C4-2B (cell line): Measurements from ENCODE around the gene TDP1.

Experiments
- H3K27ac ChIP-seq: fragments of 450-650 bp; 2 replicates; pipeline ENCODE4 v1.5.1; 2017
- ZFX ChIP-seq: fragments of 450-650 bp; IDR thresholded peaks from 2 replicates; pipeline ENCODE4 v1.6.1; 2017
- TF ChIP-seq, protein P1 (sequence below): fragments of 450-650 bp; conservative IDR thresholded peaks from 2 replicates; pipeline ENCODE4 v1.5.1; 2017; ENCODE audit warnings: mild to moderate bottlenecking

The TDP1 gene

DNA sequence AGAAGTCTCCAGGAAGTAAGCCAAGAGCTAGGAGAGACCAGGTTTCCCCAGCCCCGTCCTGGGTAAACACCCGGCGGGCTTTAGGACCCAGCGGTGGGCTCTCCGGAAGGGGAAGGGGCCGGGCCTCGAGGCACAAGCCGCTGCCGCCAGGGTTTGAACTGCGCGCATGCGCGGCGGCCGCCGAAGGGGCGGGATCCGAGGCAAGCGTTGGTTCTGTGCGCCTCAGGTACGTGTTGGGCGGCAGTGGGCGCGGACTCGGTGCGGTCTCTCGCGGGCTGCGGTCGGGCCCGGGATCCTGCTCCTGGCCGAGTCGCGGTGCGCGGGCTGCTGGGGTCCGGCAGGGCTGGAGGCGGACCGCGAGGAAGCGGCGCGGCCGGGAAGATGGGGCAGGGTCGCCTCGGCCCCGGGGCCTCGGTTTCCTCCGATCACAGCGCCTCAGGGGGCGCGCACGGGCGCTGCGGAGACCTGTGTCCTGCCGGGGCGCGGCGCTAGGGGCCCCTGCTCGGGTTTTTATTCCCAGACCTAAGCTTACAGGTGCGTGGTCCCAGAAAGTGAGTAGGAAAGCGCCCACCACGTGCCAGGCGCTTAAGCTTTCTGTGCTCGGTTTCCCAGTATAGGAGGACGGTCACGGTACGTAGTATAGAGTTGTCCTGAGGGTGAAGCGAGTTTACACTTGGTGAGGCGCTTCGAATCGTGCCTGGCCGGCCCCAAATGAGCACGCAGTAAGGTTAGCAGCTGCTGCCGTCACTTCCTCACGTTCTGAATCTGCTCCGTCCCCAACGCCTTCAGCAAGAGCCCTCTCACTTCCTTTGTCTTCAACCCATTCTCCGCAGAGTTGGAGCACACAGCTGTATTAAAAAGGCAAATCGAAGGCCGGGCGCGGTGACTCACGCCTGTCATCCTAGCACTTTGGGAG, at the start of gene TDP1:
Gene TDP1 (plus strand): TSS at position 183 of the 916 bp plus-strand sequence. CDS start 7,188 bp downstream, outside the sequence.
- TF ChIP-seq, protein P1, sequence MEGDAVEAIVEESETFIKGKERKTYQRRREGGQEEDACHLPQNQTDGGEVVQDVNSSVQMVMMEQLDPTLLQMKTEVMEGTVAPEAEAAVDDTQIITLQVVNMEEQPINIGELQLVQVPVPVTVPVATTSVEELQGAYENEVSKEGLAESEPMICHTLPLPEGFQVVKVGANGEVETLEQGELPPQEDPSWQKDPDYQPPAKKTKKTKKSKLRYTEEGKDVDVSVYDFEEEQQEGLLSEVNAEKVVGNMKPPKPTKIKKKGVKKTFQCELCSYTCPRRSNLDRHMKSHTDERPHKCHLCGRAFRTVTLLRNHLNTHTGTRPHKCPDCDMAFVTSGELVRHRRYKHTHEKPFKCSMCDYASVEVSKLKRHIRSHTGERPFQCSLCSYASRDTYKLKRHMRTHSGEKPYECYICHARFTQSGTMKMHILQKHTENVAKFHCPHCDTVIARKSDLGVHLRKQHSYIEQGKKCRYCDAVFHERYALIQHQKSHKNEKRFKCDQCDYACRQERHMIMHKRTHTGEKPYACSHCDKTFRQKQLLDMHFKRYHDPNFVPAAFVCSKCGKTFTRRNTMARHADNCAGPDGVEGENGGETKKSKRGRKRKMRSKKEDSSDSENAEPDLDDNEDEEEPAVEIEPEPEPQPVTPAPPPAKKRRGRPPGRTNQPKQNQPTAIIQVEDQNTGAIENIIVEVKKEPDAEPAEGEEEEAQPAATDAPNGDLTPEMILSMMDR: peak; percentile 22
- peak; percentile 72 for TF ChIP-seq ZFX
- H3K27ac ChIP-seq: peak within 1 kb of the TSS; percentile 92

DNA sequence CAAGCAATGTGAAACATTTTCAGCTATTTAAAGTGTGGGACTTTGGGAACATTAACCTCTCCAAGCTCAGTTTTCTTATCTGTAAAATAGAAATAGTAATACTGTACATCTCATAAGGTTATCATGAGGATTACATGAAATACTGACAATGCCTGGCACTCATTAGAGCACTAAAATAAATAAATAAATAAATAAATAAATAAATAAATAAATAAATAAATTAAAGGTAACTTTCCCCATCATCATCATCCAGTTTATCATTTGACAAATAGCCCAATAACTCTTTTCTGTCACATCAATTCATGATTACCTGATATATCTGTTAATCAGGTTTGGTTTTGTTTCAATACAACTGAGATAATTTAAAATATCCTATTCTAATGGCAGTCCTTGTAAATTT, 49.7 kb upstream of the TDP1 start:
- no peak overlapping the region for H3K27ac ChIP-seq
- no peak for TF ChIP-seq ZFX
- TF ChIP-seq, protein P1: no peak

DNA sequence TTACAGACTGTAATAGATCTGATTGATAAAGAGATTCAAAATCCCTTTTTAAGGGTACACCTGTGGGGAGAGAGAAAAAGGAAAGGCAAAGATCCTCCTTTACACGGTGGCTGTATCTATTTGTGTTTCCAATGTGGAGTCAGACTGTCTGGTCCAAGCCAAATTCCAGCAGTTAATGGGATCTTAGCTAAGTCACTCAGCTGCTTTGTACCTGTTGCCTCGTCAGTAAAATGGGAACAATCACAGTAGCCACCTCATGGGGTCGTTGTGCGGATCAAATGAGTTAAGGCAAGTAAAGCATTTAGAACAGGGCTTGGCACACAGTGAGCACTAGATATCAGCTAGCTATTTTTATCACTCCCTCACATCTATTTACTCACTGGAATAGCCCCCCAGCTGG, 48.1 kb upstream of the TDP1 start:
- H3K27ac ChIP-seq: no peak overlapping the region
- TF ChIP-seq, protein P1: no peak
- no peak for TF ChIP-seq ZFX

DNA sequence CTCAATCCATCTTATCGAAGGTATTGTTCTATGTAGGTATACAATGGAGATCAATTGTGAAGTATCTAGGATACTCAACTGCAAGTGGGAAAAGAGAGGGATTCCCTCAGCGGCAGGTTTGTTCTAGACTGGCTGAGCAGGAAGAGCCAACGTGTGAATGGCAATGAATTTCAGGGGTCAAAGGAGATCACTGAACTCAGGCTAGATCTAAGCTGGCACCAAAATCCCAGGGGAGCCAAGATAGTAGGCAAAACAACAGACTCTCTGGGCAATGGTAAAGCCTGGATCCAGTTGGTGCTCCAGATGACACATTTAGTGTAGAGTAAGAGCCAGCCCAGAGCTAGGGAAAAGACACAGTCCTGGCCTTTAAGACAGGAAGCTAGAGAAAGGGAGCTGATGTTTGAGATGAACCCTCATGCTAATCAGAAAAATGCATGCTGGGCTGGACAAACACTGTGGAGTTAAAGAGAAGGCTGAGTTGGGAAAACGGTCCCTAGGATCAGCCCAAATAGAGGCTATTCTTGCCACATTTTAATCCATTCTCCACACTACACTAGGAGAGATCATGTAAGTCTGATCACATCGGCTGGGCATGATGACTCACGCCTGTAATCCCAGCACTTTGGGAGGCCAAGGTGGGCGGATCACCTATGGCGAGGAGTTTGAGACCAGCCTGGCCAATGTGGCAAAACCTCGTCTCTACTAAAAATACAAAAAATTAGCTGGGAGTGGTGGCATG, 46.8 kb upstream of the TDP1 start:
- no peak for TF ChIP-seq ZFX
- TF ChIP-seq, protein P1: no peak
- H3K27ac ChIP-seq: no peak overlapping the region

DNA sequence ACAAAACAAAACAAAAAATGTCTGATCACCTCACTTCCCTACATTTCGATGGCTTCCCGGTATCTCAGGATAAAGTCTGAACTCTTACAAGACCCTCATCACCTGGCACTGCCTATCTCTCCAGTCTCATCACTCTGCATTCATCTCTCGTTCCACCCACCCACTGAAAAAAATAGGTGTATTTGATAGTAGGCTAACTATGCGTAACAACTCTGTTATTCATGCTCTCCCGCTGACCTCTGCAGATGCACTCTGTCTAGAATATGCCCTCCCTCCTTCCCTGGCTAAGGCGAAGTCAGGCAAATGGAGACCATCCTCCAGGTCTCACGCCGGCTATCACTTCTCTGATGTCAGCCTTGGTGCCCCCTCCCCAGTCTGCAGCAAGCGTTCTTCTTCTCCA, 46.1 kb upstream of the TDP1 start:
- H3K27ac ChIP-seq: no peak overlapping the region
- TF ChIP-seq, protein P1: no peak
- TF ChIP-seq ZFX: no peak

DNA sequence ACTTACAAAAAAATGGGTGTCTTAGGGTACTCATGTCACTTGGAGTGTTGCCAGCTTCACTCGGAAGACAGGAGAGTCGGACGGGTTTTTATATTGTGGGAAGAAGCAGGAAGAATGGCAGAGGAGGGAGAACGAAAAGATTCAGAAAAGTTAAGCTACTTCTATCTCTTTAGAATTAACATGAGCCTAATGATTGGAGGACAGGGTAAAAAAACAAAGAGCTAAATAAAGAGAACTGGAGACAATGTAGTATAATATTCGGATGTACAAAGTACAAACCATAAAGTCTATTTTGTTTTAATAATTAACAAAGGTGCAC, 45.1 kb upstream of the TDP1 start:
- H3K27ac ChIP-seq: no peak overlapping the region
- TF ChIP-seq ZFX: no peak
- TF ChIP-seq, protein P1: no peak
